Thymus (tissue), 11 donors: ENCODE data around the gene HAND1. TPM values are rescaled to one million over a fixed set of nuclear protein-coding genes. Genes with fewer than 3 reads are reported as not detected.

Source experiments
- DNase-seq, 9 donors: peaks; one replicate each; pipeline ENCODE4 v3.0.0-alpha.2; 2013; ENCODE audit warnings: low spot score in 9 of 9, low read depth in 6 of 9, missing footprints in 1 of 9
- H3K27ac ChIP-seq, 2 donors: one replicate each; pipeline ENCODE4 v1.5.1; 2013; ENCODE audit warnings: control low read depth in 1 of 2, low read depth in 1 of 2, low read length in 1 of 2, mild to moderate bottlenecking in 1 of 2, moderate library complexity in 1 of 2
- H3K27me3 ChIP-seq, 2 donors: one replicate each; pipeline ENCODE4 v1.5.1; 2013; ENCODE audit warnings: low read length in 1 of 2; ENCODE audit not compliant: control insufficient read depth in 2 of 2, insufficient read depth in 1 of 2
- H3K36me3 ChIP-seq, 2 donors: one replicate each; pipeline ENCODE4 v1.5.1; 2013; ENCODE audit warnings: low read length in 1 of 2, mild to moderate bottlenecking in 1 of 2, moderate library complexity in 1 of 2; ENCODE audit not compliant: control insufficient read depth in 2 of 2, insufficient read depth in 2 of 2
- H3K4me1 ChIP-seq, 2 donors: one replicate each; pipeline ENCODE4 v1.5.1; 2013; ENCODE audit warnings: low read length in 2 of 2; ENCODE audit not compliant: control insufficient read depth in 2 of 2, insufficient read depth in 2 of 2
- H3K4me3 ChIP-seq, 2 donors: one replicate each; pipeline ENCODE4 v1.5.1; 2013; ENCODE audit warnings: low read length in 2 of 2, control low read depth in 1 of 2, mild to moderate bottlenecking in 1 of 2
- H3K9me3 ChIP-seq, 2 donors: one replicate each; pipeline ENCODE4 v1.5.1; 2013; ENCODE audit warnings: low read length in 1 of 2, mild to moderate bottlenecking in 1 of 2; ENCODE audit not compliant: control insufficient read depth in 2 of 2, insufficient read depth in 1 of 2
- WGBS: extraction: QIAGEN DNeasy Blood & Tissue Kit; methylation state at CpG from one replicate; pipeline ENCODE4 v1.1.7; 2013; 5-methylcytosine and 5-hydroxymethylcytosine counted together
- polyA plus RNA-seq: library from polyadenylated mRNA; stranded (reverse); fragments of 200-250 nt; gene quantifications from one replicate; pipeline ENCODE4 v1.2.3, GENCODE V29; 2013
- total RNA-seq: library from RNA; stranded (reverse); fragments of 120-200 nt; gene quantifications from one replicate; pipeline ENCODE4 v1.2.4, GENCODE V29; 2013
- donor health status: healthy.

Gene HAND1
- total and polyA plus RNA-seq, 2 donors, result 0.19 to 0.68 TPM

- DNase-seq, result no peak
- no peaks in the 10 kb centered on the region for H3K36me3 ChIP-seq
- WGBS, result 4% methylated on average over 68 of the region's 68 CpGs
- H3K27me3 ChIP-seq, result peaks cover 87 to 100% of the 10 kb centered on the region in 2 donors
- H3K9me3 ChIP-seq, result peaks cover 3 to 17% of the 10 kb centered on the region in 2 donors
- H3K4me3 ChIP-seq, result peak overlapping the region in 1 of 2 donors; percentile 13
- H3K27ac ChIP-seq, result no peak overlapping the region
- H3K4me1 ChIP-seq, result peaks cover 6 to 31% of the 10 kb centered on the region in 2 donors
These were observed 424 bp downstream of the HAND1 start for GRCh38 chr5:154477382-154478223.

GRCh38 chr5:154476354-154477205, 1.4 kb downstream of the HAND1 start:
- H3K27ac ChIP-seq, result no peak overlapping the region
- no peak overlapping the region for H3K4me3 ChIP-seq
- 6% methylated on average over 38 of the region's 38 CpGs for WGBS
- peaks cover 85 to 100% of the 10 kb centered on the region in 2 donors for H3K27me3 ChIP-seq
- H3K4me1 ChIP-seq, result peaks cover 6 to 31% of the 10 kb centered on the region in 2 donors
- peaks cover 3 to 18% of the 10 kb centered on the region in 2 donors for H3K9me3 ChIP-seq
- no peaks in the 10 kb centered on the region for H3K36me3 ChIP-seq
- DNase-seq, result no peak

- no peak overlapping the region for H3K27ac ChIP-seq
- H3K9me3 ChIP-seq, result peaks cover 3 to 18% of the 10 kb centered on the region in 2 donors
- H3K4me1 ChIP-seq, result peaks cover 6 to 31% of the 10 kb centered on the region in 2 donors
- DNase-seq, result no peak
- peaks cover 84 to 100% of the 10 kb centered on the region in 2 donors for H3K27me3 ChIP-seq
- WGBS, result 6% methylated on average over 46 of the region's 46 CpGs
- H3K36me3 ChIP-seq, result no peaks in the 10 kb centered on the region
- no peak overlapping the region for H3K4me3 ChIP-seq
These were observed 2.3 kb downstream of the HAND1 start for GRCh38 chr5:154475591-154476353.

- DNase-seq, result no peak
- no peak overlapping the region for H3K4me3 ChIP-seq
- H3K27ac ChIP-seq, result no peak overlapping the region
- peaks cover 1 to 18% of the 10 kb centered on the region in 2 donors for H3K9me3 ChIP-seq
- peaks cover 81 to 100% of the 10 kb centered on the region in 2 donors for H3K27me3 ChIP-seq
- H3K36me3 ChIP-seq, result no peaks in the 10 kb centered on the region
- peaks cover 6 to 31% of the 10 kb centered on the region in 2 donors for H3K4me1 ChIP-seq
- 5% methylated on average over 17 of the region's 17 CpGs for WGBS
These were observed 3.4 kb downstream of the HAND1 start for GRCh38 chr5:154474396-154475334.

- Histone ChIP-seq H3K4me1 (peaks cover 6 to 26% of the 10 kb centered on the region in 2 donors), H3K27ac (no peak overlapping the region), H3K9me3 (peaks cover 1 to 14% of the 10 kb centered on the region in 2 donors), H3K27me3 (peaks cover 73 to 100% of the 10 kb centered on the region in 2 donors), H3K36me3 (no peaks in the 10 kb centered on the region), H3K4me3 (no peak overlapping the region)
- WGBS, result 9% methylated on average over 40 of the region's 40 CpGs
- no peak for DNase-seq
These were observed 4.3 kb downstream of the HAND1 start for GRCh38 chr5:154473581-154474283.

- no peak overlapping the region for H3K27ac ChIP-seq
- H3K27me3 ChIP-seq, result peaks cover 66 to 99% of the 10 kb centered on the region in 2 donors
- H3K36me3 ChIP-seq, result no peaks in the 10 kb centered on the region
- 7% methylated on average over 35 of the region's 35 CpGs for WGBS
- peaks cover 1 to 14% of the 10 kb centered on the region in 2 donors for H3K9me3 ChIP-seq
- no peak overlapping the region for H3K4me3 ChIP-seq
- H3K4me1 ChIP-seq, result peaks cover 6 to 26% of the 10 kb centered on the region in 2 donors
- no peak for DNase-seq
These were observed 5.0 kb downstream of the HAND1 start for GRCh38 chr5:154472871-154473580.

GRCh38 chr5:154470947-154471870, 6.8 kb downstream of the HAND1 start:
- WGBS, result 26% methylated on average over 11 of the region's 11 CpGs

More at GRCh38 chr5:154470947-154471870, 6.8 kb downstream of the HAND1 start:
- peaks cover 6 to 23% of the 10 kb centered on the region in 2 donors for H3K4me1 ChIP-seq
- H3K36me3 ChIP-seq, result no peaks in the 10 kb centered on the region
- peaks cover 0 to 11% of the 10 kb centered on the region in 2 donors for H3K9me3 ChIP-seq
- no peak overlapping the region for H3K4me3 ChIP-seq
- DNase-seq, result no peak
- H3K27me3 ChIP-seq, result peaks cover 48 to 89% of the 10 kb centered on the region in 2 donors
- no peak overlapping the region for H3K27ac ChIP-seq
